ENCODE measurements around the gene SURF1. TPM values are rescaled to one million over a fixed set of nuclear protein-coding genes. Genes with fewer than 3 reads are reported as not detected.
"Not testable (repeated sequence)": the region's sequence is repeated elsewhere in the genome, so short reads cannot be mapped to it uniquely, and the experiment has no call there.

SURF1 gene
- total and polyA plus RNA-seq, 2 experiments from 2014 or later = 32.9 to 88.3 TPM

GRCh38 chr9:133394687-133395271 lies 38.5 kb upstream of the SURF1 start:
- Histone ChIP-seq H3K4me3 (no peak overlapping the region), H3K36me3 (no peaks in the 10 kb centered on the region), H3K4me1 (ENCODE audit: low read depth) (no peaks in the 10 kb centered on the region), H3K9me3 (ENCODE audit: low read depth) (no peaks in the 10 kb centered on the region), H3K27me3 (no peaks in the 10 kb centered on the region), H3K27ac (no peak overlapping the region)
- no peak for TF ChIP-seq CTCF (IDR thresholded peaks at IDR 0.05; ENCODE audit: low read depth, low read length)
- no peak for DNase-seq (ENCODE audit: low read depth in 1 of 2, low spot score in 1 of 2)

GRCh38 chr9:133393399-133393798 lies 37.1 kb upstream of the SURF1 start:
- Histone ChIP-seq H3K4me3 (no peak overlapping the region), H3K27ac (no peak overlapping the region), H3K9me3 (ENCODE audit: low read depth) (no peaks in the 10 kb centered on the region), H3K36me3 (no peaks in the 10 kb centered on the region), H3K4me1 (ENCODE audit: low read depth) (no peaks in the 10 kb centered on the region), H3K27me3 (no peaks in the 10 kb centered on the region)
- TF ChIP-seq CTCF (IDR thresholded peaks at IDR 0.05; ENCODE audit: low read depth, low read length) = no peak
- no peak for DNase-seq (ENCODE audit: low read depth in 1 of 2, low spot score in 1 of 2)

GRCh38 chr9:133392308-133392707 lies 36.0 kb upstream of the SURF1 start:
- not testable (repeated sequence) for H3K4me1 ChIP-seq (ENCODE audit: low read depth); DNase-seq (ENCODE audit: low read depth in 1 of 2, low spot score in 1 of 2); H3K27me3 ChIP-seq; H3K27ac ChIP-seq; H3K36me3 ChIP-seq; H3K4me3 ChIP-seq; H3K9me3 ChIP-seq (ENCODE audit: low read depth)

- not testable (repeated sequence) for H3K4me1 ChIP-seq (ENCODE audit: low read depth); DNase-seq (ENCODE audit: low read depth in 1 of 2, low spot score in 1 of 2); H3K4me3 ChIP-seq; H3K9me3 ChIP-seq (ENCODE audit: low read depth); H3K27ac ChIP-seq; H3K27me3 ChIP-seq; H3K36me3 ChIP-seq
These were observed 35.2 kb upstream of the SURF1 start for GRCh38 chr9:133391449-133391848.

- Histone ChIP-seq H3K27me3 (no peaks in the 10 kb centered on the region), H3K4me3 (no peak overlapping the region), H3K4me1 (ENCODE audit: low read depth) (no peaks in the 10 kb centered on the region), H3K36me3 (no peaks in the 10 kb centered on the region), H3K27ac (no peak overlapping the region), H3K9me3 (ENCODE audit: low read depth) (no peaks in the 10 kb centered on the region)
- TF ChIP-seq CTCF (IDR thresholded peaks at IDR 0.05; ENCODE audit: low read depth, low read length) = no peak
- no peak for DNase-seq (ENCODE audit: low read depth in 1 of 2, low spot score in 1 of 2)
These were observed 34.4 kb upstream of the SURF1 start for GRCh38 chr9:133390713-133391112.

GRCh38 chr9:133389562-133389961 lies 33.3 kb upstream of the SURF1 start:
- H3K27me3 ChIP-seq = no peaks in the 10 kb centered on the region
- no peak overlapping the region for H3K4me3 ChIP-seq
- no peak for TF ChIP-seq CTCF (IDR thresholded peaks at IDR 0.05; ENCODE audit: low read depth, low read length)
- no peaks in the 10 kb centered on the region for H3K9me3 ChIP-seq (ENCODE audit: low read depth)
- H3K36me3 ChIP-seq = no peaks in the 10 kb centered on the region
- no peak for DNase-seq (ENCODE audit: low read depth in 1 of 2, low spot score in 1 of 2)
- no peaks in the 10 kb centered on the region for H3K4me1 ChIP-seq (ENCODE audit: low read depth)
- H3K27ac ChIP-seq = no peak overlapping the region

Data from cardiac muscle cell (in vitro differentiated cells and primary cell).